ENCODE measurements around the gene MAN1C1. TPM values are rescaled to one million over a fixed set of nuclear protein-coding genes. Genes with fewer than 3 reads are reported as not detected.
A peak's percentile ranks its signal among the peaks of the same experiment; 100 is the strongest.

MAN1C1 gene
- total and polyA plus RNA-seq, 8 donors = 2.1 to 9.2 (median 4.0) TPM

DNA sequence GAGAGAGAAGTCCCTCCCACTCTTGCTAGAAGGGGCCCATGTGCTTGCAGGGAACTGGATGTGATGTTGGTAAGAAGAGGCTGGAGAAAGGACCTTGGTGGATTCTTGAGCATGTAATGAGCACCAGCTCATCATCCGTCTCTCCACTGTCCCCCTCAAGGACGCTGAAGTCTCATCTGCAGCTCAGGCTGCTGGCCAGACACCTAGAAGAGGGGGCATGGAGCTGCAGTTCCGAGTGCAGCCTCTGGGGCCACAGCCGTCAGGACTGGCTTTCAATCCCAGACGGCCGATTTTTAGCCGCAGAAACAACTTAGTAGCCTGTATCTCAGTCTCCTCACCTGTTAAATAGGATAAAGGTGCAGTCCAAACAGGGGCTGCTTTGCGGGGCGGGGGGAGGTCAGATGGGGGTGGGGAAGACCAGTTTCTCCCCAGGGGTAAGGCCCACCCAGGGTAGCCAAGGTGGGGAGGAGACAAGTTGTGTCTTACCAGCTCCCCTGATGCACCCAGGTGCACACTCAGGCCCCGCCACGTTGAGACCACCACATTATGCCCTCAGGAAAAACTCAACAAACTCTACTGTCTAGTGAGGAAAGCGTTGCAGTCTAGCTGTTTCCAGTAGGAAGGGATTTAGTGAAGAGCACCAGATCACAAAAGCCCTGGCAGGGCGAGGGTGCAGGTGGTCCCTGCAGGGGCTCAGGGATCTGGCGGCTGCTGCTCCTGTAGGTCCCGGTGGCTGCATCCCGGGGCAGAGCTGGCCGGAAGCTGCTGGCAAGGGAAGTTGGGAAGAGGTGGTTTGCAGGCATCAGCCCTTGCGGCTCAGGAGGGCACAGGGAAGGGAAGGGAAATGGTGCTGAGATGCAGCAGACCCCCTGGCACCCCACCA is 43.6 kb upstream of the MAN1C1 start:
- H3K9me3 ChIP-seq = no peaks in the 10 kb centered on the region
- no peaks in the 10 kb centered on the region for H3K4me1 ChIP-seq
- peak in 4 of 6 donors; percentile 36 to 79 (median 63) for DNase-seq
- no peak for FAIRE-seq
- ATAC-seq = peak; percentile 69 to 74 (median 73)
- TF ChIP-seq, protein P1, sequence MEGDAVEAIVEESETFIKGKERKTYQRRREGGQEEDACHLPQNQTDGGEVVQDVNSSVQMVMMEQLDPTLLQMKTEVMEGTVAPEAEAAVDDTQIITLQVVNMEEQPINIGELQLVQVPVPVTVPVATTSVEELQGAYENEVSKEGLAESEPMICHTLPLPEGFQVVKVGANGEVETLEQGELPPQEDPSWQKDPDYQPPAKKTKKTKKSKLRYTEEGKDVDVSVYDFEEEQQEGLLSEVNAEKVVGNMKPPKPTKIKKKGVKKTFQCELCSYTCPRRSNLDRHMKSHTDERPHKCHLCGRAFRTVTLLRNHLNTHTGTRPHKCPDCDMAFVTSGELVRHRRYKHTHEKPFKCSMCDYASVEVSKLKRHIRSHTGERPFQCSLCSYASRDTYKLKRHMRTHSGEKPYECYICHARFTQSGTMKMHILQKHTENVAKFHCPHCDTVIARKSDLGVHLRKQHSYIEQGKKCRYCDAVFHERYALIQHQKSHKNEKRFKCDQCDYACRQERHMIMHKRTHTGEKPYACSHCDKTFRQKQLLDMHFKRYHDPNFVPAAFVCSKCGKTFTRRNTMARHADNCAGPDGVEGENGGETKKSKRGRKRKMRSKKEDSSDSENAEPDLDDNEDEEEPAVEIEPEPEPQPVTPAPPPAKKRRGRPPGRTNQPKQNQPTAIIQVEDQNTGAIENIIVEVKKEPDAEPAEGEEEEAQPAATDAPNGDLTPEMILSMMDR (IDR thresholded peaks at IDR 0.05) = peak; percentile 49 to 71 (median 66)
- H3K27me3 ChIP-seq = no peaks in the 10 kb centered on the region
- intact Hi-C loops (cut with DNase I) = no loop called here
- no peaks in the 10 kb centered on the region for H3K36me3 ChIP-seq
- WGBS, 2 donors = 27 to 39% methylated on average over 18 of the region's 18 CpGs
- H3K27ac ChIP-seq = no peak overlapping the region
- no peak overlapping the region for H3K4me3 ChIP-seq

DNA sequence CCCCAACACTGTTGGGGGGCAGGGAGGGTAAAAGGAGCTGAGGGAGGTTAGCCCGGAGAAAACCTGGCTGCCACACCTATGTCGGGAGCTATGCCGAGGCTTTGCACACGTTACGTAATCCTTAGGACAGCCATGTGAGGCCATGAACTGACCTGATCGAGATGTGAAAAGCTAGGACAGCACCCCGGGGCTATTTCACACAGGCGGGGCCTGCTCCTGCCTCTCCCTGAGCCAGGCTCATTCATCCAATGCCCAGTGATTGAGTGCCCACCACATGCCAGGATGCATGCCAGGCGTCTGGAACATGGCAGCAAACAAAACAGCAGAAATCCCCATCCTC is 43.0 kb upstream of the MAN1C1 start:
- intact Hi-C loops (cut with DNase I) = no loop called here
- WGBS, 2 donors = 23 to 41% methylated on average over 9 of the region's 9 CpGs
- Histone ChIP-seq H3K36me3 (no peaks in the 10 kb centered on the region), H3K4me3 (no peak overlapping the region), H3K27ac (no peak overlapping the region), H3K9me3 (no peaks in the 10 kb centered on the region), H3K27me3 (no peaks in the 10 kb centered on the region), H3K4me1 (no peaks in the 10 kb centered on the region)
- DNase-seq (peak in 1 of 6 donors; percentile 25), FAIRE-seq (no peak), ATAC-seq (peak in 3 of 4 donors; percentile 23 to 62 (median 55))
- TF ChIP-seq, protein P1 (IDR thresholded peaks at IDR 0.05) = no peak

DNA sequence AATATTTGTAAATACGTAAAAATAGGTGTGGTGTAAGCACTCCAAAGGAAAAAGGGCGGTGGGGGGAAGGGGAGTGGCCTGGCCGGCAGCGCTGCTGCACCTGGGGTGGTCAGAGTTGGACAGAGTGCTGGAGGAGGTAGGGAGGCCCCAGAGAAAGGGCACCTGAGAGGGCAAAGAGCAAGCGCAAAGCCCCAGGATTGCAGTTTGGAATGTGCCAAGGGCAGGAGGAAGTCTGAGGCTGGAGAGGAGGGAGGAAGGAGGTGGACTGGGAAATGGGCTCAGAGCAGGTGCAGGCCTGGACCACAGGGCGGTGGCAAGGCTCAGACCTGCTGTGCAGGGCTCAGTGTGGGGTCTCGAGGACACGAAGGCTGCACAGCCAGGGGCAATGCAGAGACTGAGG is 42.6 kb upstream of the MAN1C1 start:
- no peaks in the 10 kb centered on the region for H3K4me1 ChIP-seq
- DNase-seq (peak in 1 of 6 donors; percentile 48), ATAC-seq (no peak), FAIRE-seq (no peak)
- no peaks in the 10 kb centered on the region for H3K36me3 ChIP-seq
- no peak overlapping the region for H3K27ac ChIP-seq
- H3K4me3 ChIP-seq = no peak overlapping the region
- no peaks in the 10 kb centered on the region for H3K9me3 ChIP-seq
- WGBS, 2 donors = 69 to 74% methylated on average over 8 of the region's 8 CpGs
- intact Hi-C loops (cut with DNase I) = no loop called here
- no peaks in the 10 kb centered on the region for H3K27me3 ChIP-seq
- TF ChIP-seq, protein P1 (IDR thresholded peaks at IDR 0.05) = no peak

DNA sequence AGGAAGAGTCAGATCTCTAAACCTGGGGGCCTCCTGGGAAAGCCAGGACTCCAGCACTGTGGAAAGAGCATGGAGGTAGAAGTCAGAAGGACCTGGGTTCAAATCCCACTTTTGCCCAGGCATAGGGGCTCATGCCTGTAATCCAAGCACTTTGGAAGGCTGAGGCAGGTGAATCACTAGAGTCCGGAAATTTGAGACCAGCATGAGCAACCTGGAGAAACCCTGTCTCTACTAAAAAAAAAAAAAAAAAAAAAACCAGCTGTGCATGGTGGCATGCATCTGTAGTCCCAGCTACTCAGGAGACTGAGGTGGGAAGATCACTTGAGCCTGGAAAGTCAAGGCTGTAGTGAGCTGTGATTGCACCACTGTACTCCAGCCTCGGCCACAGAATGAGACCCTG is 41.4 kb upstream of the MAN1C1 start:
- Histone ChIP-seq H3K36me3 (no peaks in the 10 kb centered on the region), H3K4me1 (no peaks in the 10 kb centered on the region), H3K9me3 (no peaks in the 10 kb centered on the region), H3K4me3 (no peak overlapping the region), H3K27ac (no peak overlapping the region), H3K27me3 (no peaks in the 10 kb centered on the region)
- DNase-seq (no peak), ATAC-seq (no peak), FAIRE-seq (no peak)
- intact Hi-C loops (cut with DNase I) = no loop called here
- TF ChIP-seq, protein P1 (IDR thresholded peaks at IDR 0.05) = no peak
- 91 to 92% methylated on average over 2 of the region's 2 CpGs for WGBS, 2 donors

Measured in pancreas (tissue), 10 donors.